ENCODE results near the gene ZNF385B.

Gene ZNF385B

GRCh38 chr2:179612108-179612507 is 249.3 kb downstream of the ZNF385B start:
- Histone ChIP-seq H3K9ac (ENCODE audit: low read length) (no peak overlapping the region), H3K14ac (ENCODE audit: low read length in 2 of 2) (no peak overlapping the region), H3K4me3 (ENCODE audit: insufficient read depth in 1 of 2, low read depth in 1 of 2, low read length in 2 of 2) (no peak overlapping the region), H2BK5ac (ENCODE audit: low read depth, low read length, poor library complexity, severe bottlenecking) (no peak overlapping the region), H3K4ac (ENCODE audit: low read depth in 1 of 2, low read length in 2 of 2) (no peak overlapping the region), H3K36me3 (ENCODE audit: control insufficient read depth in 1 of 2, insufficient read depth in 2 of 2, low read depth in 1 of 2, low read length in 2 of 2) (no peaks in the 10 kb centered on the region), H3K4me1 (ENCODE audit: control insufficient read depth, insufficient read depth, low read depth, low read length) (peaks cover 6% of the 10 kb centered on the region), H2BK12ac (ENCODE audit: low read length in 2 of 2) (no peak overlapping the region), H2AK5ac (ENCODE audit: low read length, severe bottlenecking) (no peak overlapping the region), H2BK120ac (ENCODE audit: low read depth, low read length) (peak overlapping the region; percentile 1), H3K4me2 (ENCODE audit: low read length, poor library complexity, severe bottlenecking) (no peak overlapping the region), H3K9me3 (ENCODE audit: control insufficient read depth, low read length) (no peaks in the 10 kb centered on the region), H3K27ac (ENCODE audit: low read length, poor library complexity, severe bottlenecking) (no peak overlapping the region), H3K23ac (ENCODE audit: low read length in 2 of 2) (no peak overlapping the region), H4K8ac (ENCODE audit: low read length) (no peak overlapping the region), H4K91ac (ENCODE audit: low read length) (no peak overlapping the region), H2AFZ (ENCODE audit: low read depth, low read length) (no peak overlapping the region), H3K79me1 (replicated peaks; ENCODE audit: low read length, poor library complexity, severe bottlenecking) (no peaks in the 10 kb centered on the region), H3K27me3 (ENCODE audit: control insufficient read depth in 1 of 2, insufficient read depth in 1 of 2, low read length in 2 of 2) (no peaks in the 10 kb centered on the region), H3K18ac (ENCODE audit: low read depth in 1 of 2, low read length in 2 of 2) (no peak overlapping the region), H2BK15ac (ENCODE audit: low read depth, poor library complexity, severe bottlenecking) (no peak overlapping the region)
- 8% methylated on average over 1 of the region's 1 CpG for WGBS
- peak; percentile 67 for DNase-seq

- Histone ChIP-seq H3K18ac (ENCODE audit: low read depth in 1 of 2, low read length in 2 of 2) (no peak overlapping the region), H2AFZ (ENCODE audit: low read depth, low read length) (no peak overlapping the region), H3K27ac (ENCODE audit: low read length, poor library complexity, severe bottlenecking) (no peak overlapping the region), H2AK5ac (ENCODE audit: low read length, severe bottlenecking) (no peak overlapping the region), H3K79me1 (replicated peaks; ENCODE audit: low read length, poor library complexity, severe bottlenecking) (no peaks in the 10 kb centered on the region), H2BK12ac (ENCODE audit: low read length in 2 of 2) (no peak overlapping the region), H3K4me2 (ENCODE audit: low read length, poor library complexity, severe bottlenecking) (no peak overlapping the region), H3K23ac (ENCODE audit: low read length in 2 of 2) (no peak overlapping the region), H3K36me3 (ENCODE audit: control insufficient read depth in 1 of 2, insufficient read depth in 2 of 2, low read depth in 1 of 2, low read length in 2 of 2) (no peaks in the 10 kb centered on the region), H3K4me1 (ENCODE audit: control insufficient read depth, insufficient read depth, low read depth, low read length) (no peaks in the 10 kb centered on the region), H3K9me3 (ENCODE audit: control insufficient read depth, low read length) (no peaks in the 10 kb centered on the region), H3K4ac (ENCODE audit: low read depth in 1 of 2, low read length in 2 of 2) (no peak overlapping the region), H2BK120ac (ENCODE audit: low read depth, low read length) (no peak overlapping the region), H4K8ac (ENCODE audit: low read length) (no peak overlapping the region), H3K27me3 (ENCODE audit: control insufficient read depth in 1 of 2, insufficient read depth in 1 of 2, low read length in 2 of 2) (no peaks in the 10 kb centered on the region), H3K14ac (ENCODE audit: low read length in 2 of 2) (no peak overlapping the region), H2BK15ac (ENCODE audit: low read depth, poor library complexity, severe bottlenecking) (no peak overlapping the region), H2BK5ac (ENCODE audit: low read depth, low read length, poor library complexity, severe bottlenecking) (no peak overlapping the region), H3K9ac (ENCODE audit: low read length) (no peak overlapping the region), H3K4me3 (ENCODE audit: insufficient read depth in 1 of 2, low read depth in 1 of 2, low read length in 2 of 2) (no peak overlapping the region), H4K91ac (ENCODE audit: low read length) (no peak overlapping the region)
- DNase-seq = no peak
- 94% methylated on average over 2 of the region's 2 CpGs for WGBS
Measured at GRCh38 chr2:179606141-179606540, 255.3 kb downstream of the ZNF385B start.

GRCh38 chr2:179605341-179605740 is 256.1 kb downstream of the ZNF385B start:
- Histone ChIP-seq H3K27ac (ENCODE audit: low read length, poor library complexity, severe bottlenecking) (no peak overlapping the region), H2BK5ac (ENCODE audit: low read depth, low read length, poor library complexity, severe bottlenecking) (no peak overlapping the region), H3K4me1 (ENCODE audit: control insufficient read depth, insufficient read depth, low read depth, low read length) (no peaks in the 10 kb centered on the region), H3K23ac (ENCODE audit: low read length in 2 of 2) (no peak overlapping the region), H3K4me2 (ENCODE audit: low read length, poor library complexity, severe bottlenecking) (no peak overlapping the region), H3K79me1 (replicated peaks; ENCODE audit: low read length, poor library complexity, severe bottlenecking) (no peaks in the 10 kb centered on the region), H4K91ac (ENCODE audit: low read length) (no peak overlapping the region), H2AFZ (ENCODE audit: low read depth, low read length) (no peak overlapping the region), H3K27me3 (ENCODE audit: control insufficient read depth in 1 of 2, insufficient read depth in 1 of 2, low read length in 2 of 2) (no peaks in the 10 kb centered on the region), H3K4me3 (ENCODE audit: insufficient read depth in 1 of 2, low read depth in 1 of 2, low read length in 2 of 2) (no peak overlapping the region), H3K18ac (ENCODE audit: low read depth in 1 of 2, low read length in 2 of 2) (no peak overlapping the region), H3K36me3 (ENCODE audit: control insufficient read depth in 1 of 2, insufficient read depth in 2 of 2, low read depth in 1 of 2, low read length in 2 of 2) (no peaks in the 10 kb centered on the region), H3K14ac (ENCODE audit: low read length in 2 of 2) (no peak overlapping the region), H2BK120ac (ENCODE audit: low read depth, low read length) (no peak overlapping the region), H3K4ac (ENCODE audit: low read depth in 1 of 2, low read length in 2 of 2) (no peak overlapping the region), H2BK15ac (ENCODE audit: low read depth, poor library complexity, severe bottlenecking) (no peak overlapping the region), H2AK5ac (ENCODE audit: low read length, severe bottlenecking) (no peak overlapping the region), H2BK12ac (ENCODE audit: low read length in 2 of 2) (no peak overlapping the region), H3K9me3 (ENCODE audit: control insufficient read depth, low read length) (no peaks in the 10 kb centered on the region), H3K9ac (ENCODE audit: low read length) (no peak overlapping the region), H4K8ac (ENCODE audit: low read length) (no peak overlapping the region)
- DNase-seq = no peak
- no CpG with 5 or more reads among the region's 2 CpGs for whole genome bisulfite sequencing

GRCh38 chr2:179604598-179604997 is 256.8 kb downstream of the ZNF385B start:
- no peak overlapping the region for H3K4ac ChIP-seq (ENCODE audit: low read depth in 1 of 2, low read length in 2 of 2)
- no peak overlapping the region for H3K27ac ChIP-seq (ENCODE audit: low read length, poor library complexity, severe bottlenecking)
- H3K79me1 ChIP-seq (replicated peaks; ENCODE audit: low read length, poor library complexity, severe bottlenecking) = no peaks in the 10 kb centered on the region
- H3K23ac ChIP-seq (ENCODE audit: low read length in 2 of 2) = no peak overlapping the region
- no peak overlapping the region for H3K4me3 ChIP-seq (ENCODE audit: insufficient read depth in 1 of 2, low read depth in 1 of 2, low read length in 2 of 2)
- no peak overlapping the region for H2BK5ac ChIP-seq (ENCODE audit: low read depth, low read length, poor library complexity, severe bottlenecking)
- no peak for DNase-seq
- H3K4me1 ChIP-seq (ENCODE audit: control insufficient read depth, insufficient read depth, low read depth, low read length) = no peaks in the 10 kb centered on the region
- no peak overlapping the region for H2BK120ac ChIP-seq (ENCODE audit: low read depth, low read length)
- H3K14ac ChIP-seq (ENCODE audit: low read length in 2 of 2) = no peak overlapping the region
- no peak overlapping the region for H3K4me2 ChIP-seq (ENCODE audit: low read length, poor library complexity, severe bottlenecking)
- no peak overlapping the region for H4K91ac ChIP-seq (ENCODE audit: low read length)
- H3K27me3 ChIP-seq (ENCODE audit: control insufficient read depth in 1 of 2, insufficient read depth in 1 of 2, low read length in 2 of 2) = no peaks in the 10 kb centered on the region
- H3K36me3 ChIP-seq (ENCODE audit: control insufficient read depth in 1 of 2, insufficient read depth in 2 of 2, low read depth in 1 of 2, low read length in 2 of 2) = no peaks in the 10 kb centered on the region
- H3K18ac ChIP-seq (ENCODE audit: low read depth in 1 of 2, low read length in 2 of 2) = no peak overlapping the region
- no peak overlapping the region for H3K9ac ChIP-seq (ENCODE audit: low read length)
- no peak overlapping the region for H2BK15ac ChIP-seq (ENCODE audit: low read depth, poor library complexity, severe bottlenecking)
- H2AFZ ChIP-seq (ENCODE audit: low read depth, low read length) = no peak overlapping the region
- no peak overlapping the region for H2AK5ac ChIP-seq (ENCODE audit: low read length, severe bottlenecking)
- no peak overlapping the region for H4K8ac ChIP-seq (ENCODE audit: low read length)
- H3K9me3 ChIP-seq (ENCODE audit: control insufficient read depth, low read length) = no peaks in the 10 kb centered on the region
- H2BK12ac ChIP-seq (ENCODE audit: low read length in 2 of 2) = no peak overlapping the region
